D721Med (cell line): ENCODE measurements around the gene C3orf85.
A peak's percentile ranks its signal among the peaks of the same experiment; 100 is the strongest.

ENCODE experiments used
- DNase-seq: peaks from one replicate; pipeline ENCODE4 v3.0.0; 2011; ENCODE audit warnings: low spot score; ENCODE audit not compliant: insufficient read length
- FAIRE-seq: peaks from 2 replicates; lab custom pipeline; 2011; peaks lifted over from hg19 to GRCh38; lab: Jason Lieb, UNC
- CTCF ChIP-seq: IDR thresholded peaks from 2 replicates; pipeline ENCODE4 v1.5.1; 2012; ENCODE audit warnings: mild to moderate bottlenecking, control low read depth; ENCODE audit not compliant: insufficient read depth; ENCODE audit errors: missing control alignments

The C3orf85 gene

GRCh38 chr3:109112946-109113760 lies 23.4 kb upstream of the C3orf85 start:
- no peak for TF ChIP-seq CTCF
- FAIRE-seq (peak; percentile 11), DNase-seq (no peak)

- no peak for TF ChIP-seq CTCF
- no peak for DNase-seq
- no peak for FAIRE-seq
Measured at GRCh38 chr3:109114746-109115145, 21.8 kb upstream of the C3orf85 start.

GRCh38 chr3:109115451-109115850 lies 21.1 kb upstream of the C3orf85 start:
- no peak for TF ChIP-seq CTCF
- DNase-seq (no peak), FAIRE-seq (no peak)

- no peak for DNase-seq
Measured at GRCh38 chr3:109116031-109116430, 20.5 kb upstream of the C3orf85 start.

GRCh38 chr3:109117939-109118338 lies 18.6 kb upstream of the C3orf85 start, which contains the start of gene MORC1:
MORC1 (minus strand) TSS chr3:109118134; CDS start chr3:109118059, 75 bp downstream.
- DNase-seq = no peak
- FAIRE-seq = no peak
- TF ChIP-seq CTCF = no peak

More at GRCh38 chr3:109116031-109116430, 20.5 kb upstream of the C3orf85 start:
- no peak for TF ChIP-seq CTCF
- no peak for FAIRE-seq

- DNase-seq = no peak
- FAIRE-seq = no peak
- no peak for TF ChIP-seq CTCF
Measured at GRCh38 chr3:109118584-109118983, 17.9 kb upstream of the C3orf85 start.

GRCh38 chr3:109122690-109123089 lies 13.8 kb upstream of the C3orf85 start:
- no peak for TF ChIP-seq CTCF
- DNase-seq (no peak), FAIRE-seq (no peak)
